ENCODE data around the gene UGGT2.
"Not testable (repeated sequence)": the region's sequence is repeated elsewhere in the genome, so short reads cannot be mapped to it uniquely, and the experiment has no call there.

UGGT2 gene

GRCh38 chr13:96071504-96071903 lies 18.3 kb upstream of the UGGT2 start:
- 0 out of 2 replicates have a peak, but pooled peaks cover 4% of the 10 kb centered on the region for H3K27me3 ChIP-seq (ENCODE audit: control insufficient read depth, low read length)
- no peak overlapping the region for H3K4me3 ChIP-seq (ENCODE audit: low read length)
- TF ChIP-seq EZH2phosphoT487 (IDR thresholded peaks at IDR 0.05; ENCODE audit: borderline replicate concordance, low read length), result no peak
- TF ChIP-seq CTCF (IDR thresholded peaks at IDR 0.05; ENCODE audit: low read depth, low read length, poor library complexity, severe bottlenecking), result no peak
- H3K27ac ChIP-seq (ENCODE audit: low read depth, low read length), result no peak overlapping the region
- H3K4me1 ChIP-seq (ENCODE audit: control insufficient read depth, low read length), result no peaks in the 10 kb centered on the region
- no peaks in the 10 kb centered on the region for H3K9me2 ChIP-seq (replicated peaks; ENCODE audit: control insufficient read depth, low read length)
- H3K9me3 ChIP-seq (ENCODE audit: control insufficient read depth, insufficient read depth, low read length), result no peaks in the 10 kb centered on the region
- no peak overlapping the region for H3K4me2 ChIP-seq (ENCODE audit: low read length)
- H3K79me2 ChIP-seq (ENCODE audit: control insufficient read depth, low read length), result no peaks in the 10 kb centered on the region
- no peaks in the 10 kb centered on the region for H3K36me3 ChIP-seq (ENCODE audit: control insufficient read depth, low read length)
- no peaks in the 10 kb centered on the region for H4K20me1 ChIP-seq (ENCODE audit: control insufficient read depth, insufficient read depth, low read depth, low read length)
- H3F3A ChIP-seq (ENCODE audit: control insufficient read depth, insufficient read depth), result no peaks in the 10 kb centered on the region

- Histone ChIP-seq H3K9me3 (ENCODE audit: control insufficient read depth, insufficient read depth, low read length) (no peaks in the 10 kb centered on the region), H3K4me1 (ENCODE audit: control insufficient read depth, low read length) (no peaks in the 10 kb centered on the region), H3K79me2 (ENCODE audit: control insufficient read depth, low read length) (no peaks in the 10 kb centered on the region), H3F3A (ENCODE audit: control insufficient read depth, insufficient read depth) (no peaks in the 10 kb centered on the region), H3K27ac (ENCODE audit: low read depth, low read length) (no peak overlapping the region), H3K4me2 (ENCODE audit: low read length) (no peak overlapping the region), H3K27me3 (ENCODE audit: control insufficient read depth, low read length) (peaks cover 7% of the 10 kb centered on the region; the same call in 1 of the 2 replicates), H4K20me1 (ENCODE audit: control insufficient read depth, insufficient read depth, low read depth, low read length) (no peaks in the 10 kb centered on the region), H3K9me2 (replicated peaks; ENCODE audit: control insufficient read depth, low read length) (no peaks in the 10 kb centered on the region), H3K4me3 (ENCODE audit: low read length) (no peak overlapping the region), H3K36me3 (ENCODE audit: control insufficient read depth, low read length) (no peaks in the 10 kb centered on the region)
- TF ChIP-seq CTCF (IDR thresholded peaks at IDR 0.05; ENCODE audit: low read depth, low read length, poor library complexity, severe bottlenecking) (no peak), EZH2phosphoT487 (IDR thresholded peaks at IDR 0.05; ENCODE audit: borderline replicate concordance, low read length) (no peak)
Observed at GRCh38 chr13:96068729-96069128, 15.5 kb upstream of the UGGT2 start.

- no peak overlapping the region for H3K4me2 ChIP-seq (ENCODE audit: low read length)
- no peaks in the 10 kb centered on the region for H4K20me1 ChIP-seq (ENCODE audit: control insufficient read depth, insufficient read depth, low read depth, low read length)
- no peak overlapping the region for H3K4me3 ChIP-seq (ENCODE audit: low read length)
- no peaks in the 10 kb centered on the region for H3K9me3 ChIP-seq (ENCODE audit: control insufficient read depth, insufficient read depth, low read length)
- peaks cover 12% of the 10 kb centered on the region for H3K27me3 ChIP-seq (ENCODE audit: control insufficient read depth, low read length)
- TF ChIP-seq CTCF (IDR thresholded peaks at IDR 0.05; ENCODE audit: low read depth, low read length, poor library complexity, severe bottlenecking), result no peak
- TF ChIP-seq EZH2phosphoT487 (IDR thresholded peaks at IDR 0.05; ENCODE audit: borderline replicate concordance, low read length), result no peak
- no peaks in the 10 kb centered on the region for H3K79me2 ChIP-seq (ENCODE audit: control insufficient read depth, low read length)
- no peak overlapping the region for H3K27ac ChIP-seq (ENCODE audit: low read depth, low read length)
- no peaks in the 10 kb centered on the region for H3K36me3 ChIP-seq (ENCODE audit: control insufficient read depth, low read length)
- H3K9me2 ChIP-seq (replicated peaks; ENCODE audit: control insufficient read depth, low read length), result no peaks in the 10 kb centered on the region
- no peaks in the 10 kb centered on the region for H3K4me1 ChIP-seq (ENCODE audit: control insufficient read depth, low read length)
- H3F3A ChIP-seq (ENCODE audit: control insufficient read depth, insufficient read depth), result no peaks in the 10 kb centered on the region
Observed at GRCh38 chr13:96065849-96066248, 12.6 kb upstream of the UGGT2 start.

GRCh38 chr13:96052656-96053002 lies 572 bp downstream of the UGGT2 start:
- H4K20me1 ChIP-seq (ENCODE audit: control insufficient read depth, insufficient read depth, low read depth, low read length), result no peaks in the 10 kb centered on the region
- TF ChIP-seq EZH2phosphoT487 (IDR thresholded peaks at IDR 0.05; ENCODE audit: borderline replicate concordance, low read length), result no peak
- TF ChIP-seq CTCF (IDR thresholded peaks at IDR 0.05; ENCODE audit: low read depth, low read length, poor library complexity, severe bottlenecking), result no peak
- H3K9me2 ChIP-seq (replicated peaks; ENCODE audit: control insufficient read depth, low read length), result no peaks in the 10 kb centered on the region
- peaks cover 14% of the 10 kb centered on the region for H3K4me1 ChIP-seq (ENCODE audit: control insufficient read depth, low read length)
- H3K36me3 ChIP-seq (ENCODE audit: control insufficient read depth, low read length), result no peaks in the 10 kb centered on the region
- H3F3A ChIP-seq (ENCODE audit: control insufficient read depth, insufficient read depth), result 0 out of 2 replicates have a peak, but pooled peaks cover 9% of the 10 kb centered on the region
- no peaks in the 10 kb centered on the region for H3K9me3 ChIP-seq (ENCODE audit: control insufficient read depth, insufficient read depth, low read length)
- peaks cover 16% of the 10 kb centered on the region for H3K27me3 ChIP-seq (ENCODE audit: control insufficient read depth, low read length)
- peak overlapping the region; percentile 62 for H3K27ac ChIP-seq (ENCODE audit: low read depth, low read length)
- H3K4me2 ChIP-seq (ENCODE audit: low read length), result peak overlapping the region; percentile 80
- peak overlapping the region; percentile 100 for H3K4me3 ChIP-seq (ENCODE audit: low read length)
- peaks cover 38% of the 10 kb centered on the region for H3K79me2 ChIP-seq (ENCODE audit: control insufficient read depth, low read length)

GRCh38 chr13:96051946-96052345 lies 1.3 kb downstream of the UGGT2 start:
- H3F3A ChIP-seq (ENCODE audit: control insufficient read depth, insufficient read depth); H3K36me3 ChIP-seq (ENCODE audit: control insufficient read depth, low read length); H3K27ac ChIP-seq (ENCODE audit: low read depth, low read length); H3K9me3 ChIP-seq (ENCODE audit: control insufficient read depth, insufficient read depth, low read length); H4K20me1 ChIP-seq (ENCODE audit: control insufficient read depth, insufficient read depth, low read depth, low read length); H3K9me2 ChIP-seq (replicated peaks; ENCODE audit: control insufficient read depth, low read length): not testable (repeated sequence)
- Histone ChIP-seq H3K4me3 (ENCODE audit: low read length) (peak overlapping the region; percentile 100), H3K27me3 (ENCODE audit: control insufficient read depth, low read length) (peaks cover 13% of the 10 kb centered on the region; the same call in 1 of the 2 replicates), H3K79me2 (ENCODE audit: control insufficient read depth, low read length) (peaks cover 42% of the 10 kb centered on the region), H3K4me2 (ENCODE audit: low read length) (peak overlapping the region; percentile 80), H3K4me1 (ENCODE audit: control insufficient read depth, low read length) (peaks cover 14% of the 10 kb centered on the region)

Measured in DOHH2 (cell line).